ENCODE data around the gene C16orf95. TPM values are rescaled to one million over a fixed set of nuclear protein-coding genes. Genes with fewer than 3 reads are reported as not detected.

Gene C16orf95
- total and polyA plus RNA-seq, 4 donors = 0.48 to 4.3 (median 2.1) TPM

DNA sequence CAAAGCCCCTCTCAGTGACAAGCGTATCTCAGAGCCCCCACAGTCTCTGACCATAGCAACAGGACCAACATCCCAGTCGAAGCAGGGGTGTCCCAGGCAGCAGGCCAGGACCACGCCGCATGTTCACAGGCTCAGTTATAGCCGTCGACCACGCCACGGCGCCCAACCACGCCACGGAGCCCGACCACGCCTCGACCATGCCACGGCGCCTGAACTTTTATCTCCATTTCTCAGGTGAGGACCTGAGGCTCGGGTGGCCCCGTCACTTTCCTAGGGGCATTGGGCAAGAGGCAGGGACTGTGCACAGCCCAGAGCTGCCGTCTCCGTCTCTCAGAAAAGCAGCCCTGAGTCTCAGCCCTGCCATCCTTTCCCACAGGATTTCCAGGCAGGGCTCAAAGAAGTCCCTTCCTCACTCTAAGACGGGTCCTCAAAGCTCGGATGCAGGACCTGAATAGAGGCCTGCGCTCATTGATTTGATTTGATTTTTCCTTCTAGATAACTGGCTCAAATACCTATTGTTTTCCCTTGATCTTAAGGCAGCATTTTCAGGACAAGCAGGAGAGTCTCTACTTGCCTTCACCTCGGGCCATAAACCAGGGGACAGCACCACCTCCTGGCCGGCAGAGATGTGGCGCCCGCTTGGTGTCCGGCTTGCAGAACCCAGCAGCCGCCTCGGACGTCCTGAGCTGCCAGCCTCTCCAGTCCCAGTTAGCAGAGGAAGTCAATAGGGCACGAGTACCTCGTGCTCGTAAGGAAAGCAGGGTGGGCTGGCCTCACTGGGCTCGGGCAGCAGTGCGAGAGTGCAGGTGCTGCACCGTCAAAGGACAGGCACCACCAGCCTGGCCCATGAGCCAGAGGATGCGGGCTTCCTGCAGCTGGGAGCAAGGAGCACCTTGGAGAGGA is 38.8 kb downstream of the C16orf95 start:
- H3K9ac ChIP-seq (ENCODE audit: insufficient read depth in 1 of 2, low read length in 2 of 2) = no peak overlapping the region
- H3K27me3 ChIP-seq (ENCODE audit: control insufficient read depth in 3 of 3, insufficient read depth in 3 of 3, low read length in 2 of 3) = no peaks in the 10 kb centered on the region
- H3K27ac ChIP-seq (ENCODE audit: low read depth in 1 of 2, low read length in 1 of 2) = no peak overlapping the region
- ATAC-seq (ENCODE audit: insufficient read depth, low FRiP score) (peak; percentile 83), DNase-seq (peak; percentile 84 to 87 (median 87))
- 52 to 56% methylated on average over 38 of the region's 38 CpGs for WGBS, 2 donors
- H3K4me1 ChIP-seq (ENCODE audit: control insufficient read depth in 5 of 5, insufficient read depth in 5 of 5, low read length in 5 of 5) = peaks cover 0 to 16% (median 4%) of the 10 kb centered on the region in 5 donors
- H3K36me3 ChIP-seq (ENCODE audit: control insufficient read depth in 4 of 4, insufficient read depth in 4 of 4, low read length in 4 of 4) = no peaks in the 10 kb centered on the region
- no peaks in the 10 kb centered on the region for H3K9me3 ChIP-seq (ENCODE audit: control insufficient read depth in 4 of 4, insufficient read depth in 3 of 4, low read length in 3 of 4)
- H3K4me3 ChIP-seq = no peak overlapping the region
- TF ChIP-seq, protein P1, sequence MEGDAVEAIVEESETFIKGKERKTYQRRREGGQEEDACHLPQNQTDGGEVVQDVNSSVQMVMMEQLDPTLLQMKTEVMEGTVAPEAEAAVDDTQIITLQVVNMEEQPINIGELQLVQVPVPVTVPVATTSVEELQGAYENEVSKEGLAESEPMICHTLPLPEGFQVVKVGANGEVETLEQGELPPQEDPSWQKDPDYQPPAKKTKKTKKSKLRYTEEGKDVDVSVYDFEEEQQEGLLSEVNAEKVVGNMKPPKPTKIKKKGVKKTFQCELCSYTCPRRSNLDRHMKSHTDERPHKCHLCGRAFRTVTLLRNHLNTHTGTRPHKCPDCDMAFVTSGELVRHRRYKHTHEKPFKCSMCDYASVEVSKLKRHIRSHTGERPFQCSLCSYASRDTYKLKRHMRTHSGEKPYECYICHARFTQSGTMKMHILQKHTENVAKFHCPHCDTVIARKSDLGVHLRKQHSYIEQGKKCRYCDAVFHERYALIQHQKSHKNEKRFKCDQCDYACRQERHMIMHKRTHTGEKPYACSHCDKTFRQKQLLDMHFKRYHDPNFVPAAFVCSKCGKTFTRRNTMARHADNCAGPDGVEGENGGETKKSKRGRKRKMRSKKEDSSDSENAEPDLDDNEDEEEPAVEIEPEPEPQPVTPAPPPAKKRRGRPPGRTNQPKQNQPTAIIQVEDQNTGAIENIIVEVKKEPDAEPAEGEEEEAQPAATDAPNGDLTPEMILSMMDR (IDR thresholded peaks at IDR 0.05; ENCODE audit: control extremely low read depth, extremely low read depth) = peak; percentile 65

DNA sequence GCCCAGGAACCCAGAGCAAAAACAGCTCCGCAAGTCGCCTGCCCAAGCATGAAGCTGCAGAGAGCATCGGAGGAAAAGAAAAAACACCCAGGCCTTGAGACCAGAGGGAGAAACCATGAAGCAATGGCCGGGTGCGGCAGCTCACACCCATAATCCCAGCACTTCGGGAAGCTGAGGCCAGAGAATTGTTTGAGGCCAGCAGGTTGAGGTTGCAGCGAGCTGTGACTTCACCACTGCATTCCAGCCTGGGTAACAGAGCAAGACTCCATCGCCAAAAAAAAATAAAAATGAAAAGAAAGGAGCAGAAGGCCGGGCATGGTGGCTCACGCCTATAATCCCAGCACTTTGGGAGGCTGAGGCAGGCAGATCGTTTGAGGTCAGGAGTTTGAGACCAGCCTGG is 40.3 kb downstream of the C16orf95 start:
- ATAC-seq (ENCODE audit: insufficient read depth, low FRiP score) (no peak), DNase-seq (no peak)
- TF ChIP-seq, protein P1 (IDR thresholded peaks at IDR 0.05; ENCODE audit: control extremely low read depth, extremely low read depth) = no peak
- H3K36me3 ChIP-seq (ENCODE audit: control insufficient read depth in 4 of 4, insufficient read depth in 4 of 4, low read length in 4 of 4) = no peaks in the 10 kb centered on the region
- peaks cover 0 to 16% (median 4%) of the 10 kb centered on the region in 5 donors for H3K4me1 ChIP-seq (ENCODE audit: control insufficient read depth in 5 of 5, insufficient read depth in 5 of 5, low read length in 5 of 5)
- 93 to 94% methylated on average over 11 of the region's 11 CpGs for WGBS, 2 donors
- H3K9me3 ChIP-seq (ENCODE audit: control insufficient read depth in 4 of 4, insufficient read depth in 3 of 4, low read length in 3 of 4) = no peaks in the 10 kb centered on the region
- no peak overlapping the region for H3K4me3 ChIP-seq
- no peaks in the 10 kb centered on the region for H3K27me3 ChIP-seq (ENCODE audit: control insufficient read depth in 3 of 3, insufficient read depth in 3 of 3, low read length in 2 of 3)
- no peak overlapping the region for H3K9ac ChIP-seq (ENCODE audit: insufficient read depth in 1 of 2, low read length in 2 of 2)
- H3K27ac ChIP-seq (ENCODE audit: low read depth in 1 of 2, low read length in 1 of 2) = no peak overlapping the region

DNA sequence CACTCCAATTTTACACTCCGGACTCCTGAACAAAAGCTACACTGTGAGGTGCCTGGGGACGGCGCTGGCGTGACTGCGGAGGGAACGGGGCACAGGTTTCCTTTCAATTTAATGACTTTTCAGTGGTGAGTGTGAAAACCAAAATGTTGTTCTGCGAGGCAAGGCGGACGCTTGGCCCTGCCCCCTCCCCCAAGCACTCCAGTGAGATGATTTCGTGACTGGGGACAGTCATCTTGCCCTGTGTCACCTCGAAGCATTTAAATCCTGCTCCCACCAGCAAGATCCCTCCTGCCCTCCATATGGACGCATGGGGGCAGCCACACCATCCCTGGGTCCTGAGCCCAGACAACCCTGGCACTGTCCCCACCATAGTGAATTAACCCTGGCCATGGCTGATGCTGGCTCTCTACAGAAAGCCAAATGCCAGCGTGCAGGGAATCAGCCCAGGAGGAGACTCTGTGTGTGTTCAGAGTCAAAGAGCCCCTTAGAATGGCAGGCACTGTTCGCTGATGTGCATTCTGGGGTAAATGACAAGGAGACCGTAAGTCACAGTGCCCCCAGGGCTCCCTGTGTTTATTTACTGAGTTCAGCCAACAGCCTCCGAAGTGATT is 41.0 kb downstream of the C16orf95 start:
- DNase-seq (peak; percentile 12 to 46 (median 34)), ATAC-seq (ENCODE audit: insufficient read depth, low FRiP score) (no peak)
- H3K4me1 ChIP-seq (ENCODE audit: control insufficient read depth in 5 of 5, insufficient read depth in 5 of 5, low read length in 5 of 5) = peaks cover 0 to 16% (median 4%) of the 10 kb centered on the region in 5 donors
- 34 to 45% methylated on average over 16 of the region's 16 CpGs for WGBS, 2 donors
- no peaks in the 10 kb centered on the region for H3K36me3 ChIP-seq (ENCODE audit: control insufficient read depth in 4 of 4, insufficient read depth in 4 of 4, low read length in 4 of 4)
- H3K9me3 ChIP-seq (ENCODE audit: control insufficient read depth in 4 of 4, insufficient read depth in 3 of 4, low read length in 3 of 4) = no peaks in the 10 kb centered on the region
- H3K27ac ChIP-seq (ENCODE audit: low read depth in 1 of 2, low read length in 1 of 2) = no peak overlapping the region
- TF ChIP-seq, protein P1 (IDR thresholded peaks at IDR 0.05; ENCODE audit: control extremely low read depth, extremely low read depth) = no peak
- H3K4me3 ChIP-seq = no peak overlapping the region
- no peaks in the 10 kb centered on the region for H3K27me3 ChIP-seq (ENCODE audit: control insufficient read depth in 3 of 3, insufficient read depth in 3 of 3, low read length in 2 of 3)
- peak overlapping the region in 1 of 2 donors; percentile 26 for H3K9ac ChIP-seq (ENCODE audit: insufficient read depth in 1 of 2, low read length in 2 of 2)

All from lung (tissue), 12 donors.